Neuron (in vitro differentiated cells): ENCODE results near the gene EPHB4.

ENCODE experiments used
- H2AFZ ChIP-seq: one replicate; pipeline ENCODE4 v1.6.1; 2013; ENCODE audit warnings: low read depth, mild to moderate bottlenecking, inconsistent platforms, low read length, moderate library complexity
- H3K27me3 ChIP-seq: one replicate; pipeline ENCODE4 v1.6.1; 2013; ENCODE audit warnings: low read length; ENCODE audit not compliant: insufficient read depth
- H3K36me3 ChIP-seq: one replicate; pipeline ENCODE4 v1.6.1; 2013; ENCODE audit warnings: low read length; ENCODE audit not compliant: insufficient read depth
- H3K4me1 ChIP-seq: one replicate; pipeline ENCODE4 v1.6.1; 2013; ENCODE audit warnings: low read length; ENCODE audit not compliant: insufficient read depth
- H3K4me3 ChIP-seq: 2 replicates; pipeline ENCODE4 v1.5.1; 2013; ENCODE audit warnings: mild to moderate bottlenecking, low read length, moderate library complexity
- H3K9me3 ChIP-seq: one replicate; pipeline ENCODE4 v1.6.1; 2013; ENCODE audit warnings: low read length

The EPHB4 gene

DNA sequence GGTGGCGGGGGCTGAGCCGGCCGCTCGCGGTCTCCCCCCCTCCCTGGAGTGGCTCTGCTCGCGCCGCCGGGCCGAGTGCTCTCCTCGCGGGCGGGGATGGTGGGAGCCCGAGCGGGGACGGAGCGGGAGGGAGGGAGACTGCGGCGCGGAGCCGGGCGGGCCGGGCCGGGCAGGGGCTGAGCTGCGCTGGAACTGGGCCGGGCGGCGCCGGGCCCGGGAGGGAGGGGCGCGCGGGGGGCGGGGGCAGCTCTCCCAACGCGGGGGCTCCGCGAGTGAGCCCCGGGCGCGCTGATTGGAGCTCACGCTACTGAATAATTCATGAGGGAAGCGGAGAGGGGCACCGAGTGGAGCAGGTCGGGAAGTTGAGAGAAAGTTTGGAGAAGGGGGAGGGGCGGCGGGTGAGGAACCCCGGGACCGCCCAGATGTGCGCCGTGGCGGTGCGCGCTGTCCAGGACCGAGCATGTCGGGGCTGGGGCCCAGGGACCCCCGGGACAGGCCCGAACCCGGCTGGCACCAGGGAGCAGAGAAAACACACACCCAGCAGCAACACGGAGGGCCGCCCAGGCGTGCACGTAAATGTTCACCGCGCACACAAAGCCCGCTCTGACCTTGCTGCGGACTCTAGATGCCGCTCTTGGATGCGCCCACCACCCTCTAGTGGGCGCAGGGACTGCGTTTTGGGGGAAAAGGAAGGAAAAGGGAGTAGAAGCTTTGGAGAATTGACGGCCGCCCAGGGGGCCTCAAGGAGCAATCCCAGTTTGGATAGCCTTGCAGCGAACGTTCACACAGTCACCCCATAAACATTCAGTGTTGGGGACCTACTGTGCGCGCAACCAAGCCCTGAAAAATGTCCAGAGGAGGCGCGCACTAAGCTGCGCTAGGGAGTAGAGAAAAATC, at the start of gene EPHB4:
TSS of gene EPHB4 (minus strand) at position 194 of the 897 bp plus-strand sequence. CDS start 493 bp downstream, outside the sequence.
- Histone ChIP-seq H2AFZ (peak within 1 kb of the TSS; percentile 52), H3K36me3 (peaks cover 21% of the 10 kb centered on the region), H3K27me3 (no peaks in the 10 kb centered on the region), H3K9me3 (no peaks in the 10 kb centered on the region), H3K4me1 (peaks cover 14% of the 10 kb centered on the region), H3K4me3 (peak within 1 kb of the TSS; percentile 47)

GRCh38 chr7:100875356-100875751, 48.0 kb upstream of the EPHB4 start:
- Histone ChIP-seq H3K4me1 (peaks cover 20% of the 10 kb centered on the region), H3K27me3 (no peaks in the 10 kb centered on the region), H3K36me3 (peaks cover 54% of the 10 kb centered on the region), H3K4me3 (peak overlapping the region; percentile 99), H3K9me3 (no peaks in the 10 kb centered on the region), H2AFZ (no peak overlapping the region)

- H3K36me3 ChIP-seq = peaks cover 51% of the 10 kb centered on the region
- peaks cover 20% of the 10 kb centered on the region for H3K4me1 ChIP-seq
- H3K27me3 ChIP-seq = no peaks in the 10 kb centered on the region
- no peaks in the 10 kb centered on the region for H3K9me3 ChIP-seq
- H2AFZ ChIP-seq = peak within 1 kb of the TSS; percentile 11
- peak within 1 kb of the TSS; percentile 99 for H3K4me3 ChIP-seq
Observed at GRCh38 chr7:100874577-100875355, 47.4 kb upstream of the EPHB4 start, which contains the start of gene SRRT. Gene SRRT, plus strand, starts transcription at chr7:100875103. Its CDS starts 488 bp downstream, at chr7:100875591.

- Histone ChIP-seq H3K4me1 (peaks cover 20% of the 10 kb centered on the region), H3K27me3 (no peaks in the 10 kb centered on the region), H3K9me3 (no peaks in the 10 kb centered on the region), H2AFZ (peak overlapping the region; percentile 11), H3K4me3 (peak overlapping the region; percentile 99), H3K36me3 (peaks cover 46% of the 10 kb centered on the region)
Observed at GRCh38 chr7:100874300-100874576, 46.9 kb upstream of the EPHB4 start.

- Histone ChIP-seq H3K36me3 (peaks cover 41% of the 10 kb centered on the region), H3K4me1 (peaks cover 20% of the 10 kb centered on the region), H3K4me3 (peak overlapping the region; percentile 99), H2AFZ (no peak overlapping the region), H3K27me3 (no peaks in the 10 kb centered on the region), H3K9me3 (no peaks in the 10 kb centered on the region)
Observed at GRCh38 chr7:100873599-100874299, 46.4 kb upstream of the EPHB4 start.

DNA sequence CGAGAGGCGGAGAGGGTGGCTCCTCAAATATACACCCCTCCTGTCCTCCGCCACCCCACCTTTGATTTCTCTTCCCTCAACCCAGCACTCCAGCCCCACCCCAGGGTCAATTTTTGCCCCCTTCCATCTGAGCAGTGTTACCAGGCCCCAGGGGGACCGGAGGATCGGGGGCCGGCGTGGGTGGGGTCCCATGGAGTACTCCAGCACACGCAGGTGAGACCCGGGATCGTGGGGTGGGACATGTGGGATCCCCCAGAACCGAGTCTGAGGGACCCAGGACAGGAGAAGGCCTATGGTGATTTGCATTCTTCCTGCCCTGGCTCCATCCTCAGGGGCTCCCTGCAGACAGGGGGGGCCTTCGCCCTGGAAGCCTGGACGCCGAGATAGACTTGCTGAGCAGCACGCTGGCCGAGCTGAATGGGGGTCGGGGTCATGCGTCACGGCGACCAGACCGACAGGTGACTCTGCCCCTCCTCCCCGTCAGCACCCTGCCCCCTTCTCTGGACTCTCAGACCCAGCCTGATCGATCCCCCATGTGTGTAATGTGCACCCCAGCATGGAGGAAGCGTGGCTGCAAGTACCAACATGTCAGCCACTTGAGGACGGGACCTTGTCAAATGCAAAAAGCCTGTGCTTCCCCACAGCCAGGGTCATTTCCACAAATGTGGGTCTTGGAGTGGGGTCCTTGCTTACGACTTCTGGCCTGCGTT, 40.6 kb upstream of the EPHB4 start:
- Histone ChIP-seq H3K27me3 (no peaks in the 10 kb centered on the region), H3K9me3 (no peaks in the 10 kb centered on the region), H3K4me3 (peak overlapping the region; percentile 79), H2AFZ (peak overlapping the region; percentile 85), H3K4me1 (peaks cover 13% of the 10 kb centered on the region), H3K36me3 (peaks cover 15% of the 10 kb centered on the region)

- Histone ChIP-seq H3K27me3 (no peaks in the 10 kb centered on the region), H2AFZ (peak within 1 kb of the TSS; percentile 85), H3K36me3 (peaks cover 10% of the 10 kb centered on the region), H3K9me3 (no peaks in the 10 kb centered on the region), H3K4me3 (peak within 1 kb of the TSS; percentile 79), H3K4me1 (peaks cover 13% of the 10 kb centered on the region)
Observed at GRCh38 chr7:100867040-100867775, 39.9 kb upstream of the EPHB4 start, which contains the start of gene TRIP6. Gene TRIP6, plus strand, starts transcription at chr7:100867387. Its CDS starts 111 bp downstream, at chr7:100867498.

- Histone ChIP-seq H3K9me3 (no peaks in the 10 kb centered on the region), H3K27me3 (no peaks in the 10 kb centered on the region), H2AFZ (peak overlapping the region; percentile 85), H3K36me3 (peaks cover 9% of the 10 kb centered on the region), H3K4me3 (peak overlapping the region; percentile 79), H3K4me1 (peaks cover 13% of the 10 kb centered on the region)
Observed at GRCh38 chr7:100866729-100867039, 39.4 kb upstream of the EPHB4 start.

GRCh38 chr7:100865938-100866728, 38.8 kb upstream of the EPHB4 start:
- Histone ChIP-seq H3K4me1 (peaks cover 13% of the 10 kb centered on the region), H3K36me3 (peaks cover 11% of the 10 kb centered on the region), H3K27me3 (no peaks in the 10 kb centered on the region), H3K4me3 (peak overlapping the region; percentile 79), H3K9me3 (no peaks in the 10 kb centered on the region), H2AFZ (no peak overlapping the region)

GRCh38 chr7:100865372-100865911, 38.1 kb upstream of the EPHB4 start:
- H3K9me3 ChIP-seq = no peaks in the 10 kb centered on the region
- no peak overlapping the region for H3K4me3 ChIP-seq
- H3K27me3 ChIP-seq = no peaks in the 10 kb centered on the region
- H3K4me1 ChIP-seq = peaks cover 13% of the 10 kb centered on the region
- peaks cover 13% of the 10 kb centered on the region for H3K36me3 ChIP-seq
- H2AFZ ChIP-seq = no peak overlapping the region

DNA sequence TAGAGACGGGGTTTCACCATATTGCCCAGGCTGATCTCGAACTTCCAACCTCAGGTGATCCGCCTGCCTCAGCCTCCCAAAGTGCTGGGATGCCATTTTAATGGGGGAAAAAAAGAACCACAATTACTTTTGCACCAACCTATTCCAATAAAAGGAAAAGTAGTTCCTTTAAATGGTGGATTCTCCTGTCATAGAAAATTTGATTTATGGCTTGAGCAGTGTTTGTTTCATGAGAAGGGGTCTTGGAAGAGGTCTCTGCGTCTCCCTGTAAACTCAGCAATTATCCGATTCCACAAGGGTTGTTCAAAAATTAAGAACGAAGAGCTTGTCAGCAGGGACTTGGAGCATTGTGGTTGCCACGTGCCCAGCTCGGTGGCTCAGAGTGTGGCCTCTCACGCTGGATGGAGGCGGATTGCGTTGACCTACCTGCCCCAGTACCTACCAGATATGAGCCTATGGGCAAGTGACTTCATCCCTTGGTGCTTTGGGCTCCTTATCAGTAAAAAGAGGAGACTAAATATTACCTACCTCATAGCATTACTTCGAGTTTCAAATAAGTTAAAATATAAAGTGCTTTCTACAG, 37.0 kb upstream of the EPHB4 start:
- no peaks in the 10 kb centered on the region for H3K27me3 ChIP-seq

More for the DNA sequence above, 37.0 kb upstream of the EPHB4 start:
- Histone ChIP-seq H3K4me1 (peaks cover 13% of the 10 kb centered on the region), H3K9me3 (no peaks in the 10 kb centered on the region), H2AFZ (no peak overlapping the region), H3K4me3 (no peak overlapping the region), H3K36me3 (peaks cover 15% of the 10 kb centered on the region)
